ENCODE results near the gene SPTAN1.

SPTAN1 gene

GRCh38 chr9:128551657-128552152 lies 682 bp upstream of the SPTAN1 start:
- H3K4me3 ChIP-seq, result peak overlapping the region; percentile 98
- H3K27ac ChIP-seq, result peak overlapping the region; percentile 67
- H3K9ac ChIP-seq, result peak overlapping the region; percentile 75
- no peaks in the 10 kb centered on the region for H3K9me3 ChIP-seq
- H3K4me1 ChIP-seq, result peaks cover 53% of the 10 kb centered on the region
- H3K27me3 ChIP-seq, result no peaks in the 10 kb centered on the region
- H3K4me2 ChIP-seq, result peak overlapping the region; percentile 90
- no peak for TF ChIP-seq Cebpa-rat (IDR thresholded peaks at IDR 0.05)
- no peaks in the 10 kb centered on the region for H3K36me3 ChIP-seq
- peaks cover 41% of the 10 kb centered on the region for H4K20me1 ChIP-seq

- H3K27me3 ChIP-seq, result no peaks in the 10 kb centered on the region
- H3K36me3 ChIP-seq, result no peaks in the 10 kb centered on the region
- no peak for TF ChIP-seq Cebpa-rat (IDR thresholded peaks at IDR 0.05)
- H3K4me3 ChIP-seq, result peak overlapping the region; percentile 98
- peak overlapping the region; percentile 90 for H3K27ac ChIP-seq
- peaks cover 53% of the 10 kb centered on the region for H4K20me1 ChIP-seq
- H3K9ac ChIP-seq, result peak overlapping the region; percentile 94
- H3K4me1 ChIP-seq, result peaks cover 65% of the 10 kb centered on the region
- H3K4me2 ChIP-seq, result peak overlapping the region; percentile 91
- no peaks in the 10 kb centered on the region for H3K9me3 ChIP-seq
Measured at GRCh38 chr9:128552744-128553440, 505 bp downstream of the SPTAN1 start.

- peak overlapping the region; percentile 94 for H3K9ac ChIP-seq
- H3K4me3 ChIP-seq, result peak overlapping the region; percentile 98
- peak overlapping the region; percentile 90; the same call in 1 of the 2 replicates for H3K27ac ChIP-seq
- peak overlapping the region; percentile 91 for H3K4me2 ChIP-seq
- H3K36me3 ChIP-seq, result no peaks in the 10 kb centered on the region
- H3K4me1 ChIP-seq, result peaks cover 73% of the 10 kb centered on the region
- TF ChIP-seq Cebpa-rat (IDR thresholded peaks at IDR 0.05), result no peak
- peaks cover 61% of the 10 kb centered on the region for H4K20me1 ChIP-seq
- no peaks in the 10 kb centered on the region for H3K27me3 ChIP-seq
- H3K9me3 ChIP-seq, result no peaks in the 10 kb centered on the region
Measured at GRCh38 chr9:128553728-128554127, 1.3 kb downstream of the SPTAN1 start.

- Histone ChIP-seq H3K27me3 (no peaks in the 10 kb centered on the region), H3K27ac (no peak overlapping the region), H3K4me2 (peak overlapping the region; percentile 91), H3K4me3 (peak overlapping the region; percentile 98), H3K9ac (peak overlapping the region; percentile 94), H3K4me1 (peaks cover 79% of the 10 kb centered on the region), H3K36me3 (no peaks in the 10 kb centered on the region), H4K20me1 (peaks cover 67% of the 10 kb centered on the region), H3K9me3 (no peaks in the 10 kb centered on the region)
- no peak for TF ChIP-seq Cebpa-rat (IDR thresholded peaks at IDR 0.05)
Measured at GRCh38 chr9:128554155-128554862, 1.9 kb downstream of the SPTAN1 start.

GRCh38 chr9:128555180-128555721 lies 2.9 kb downstream of the SPTAN1 start:
- no peak overlapping the region for H3K4me3 ChIP-seq
- H3K36me3 ChIP-seq, result no peaks in the 10 kb centered on the region
- TF ChIP-seq Cebpa-rat (IDR thresholded peaks at IDR 0.05), result no peak
- H3K4me1 ChIP-seq, result peaks cover 87% of the 10 kb centered on the region
- H3K27ac ChIP-seq, result no peak overlapping the region
- no peaks in the 10 kb centered on the region for H3K9me3 ChIP-seq
- H3K9ac ChIP-seq, result no peak overlapping the region
- H4K20me1 ChIP-seq, result peaks cover 76% of the 10 kb centered on the region
- H3K27me3 ChIP-seq, result no peaks in the 10 kb centered on the region
- peak overlapping the region; percentile 91 for H3K4me2 ChIP-seq

GRCh38 chr9:128556276-128556675 lies 3.9 kb downstream of the SPTAN1 start:
- Histone ChIP-seq H3K27me3 (no peaks in the 10 kb centered on the region), H3K36me3 (no peaks in the 10 kb centered on the region), H3K9me3 (no peaks in the 10 kb centered on the region), H3K4me2 (peak overlapping the region; percentile 91; the same call in 1 of the 2 replicates), H3K4me3 (no peak overlapping the region), H4K20me1 (peaks cover 86% of the 10 kb centered on the region), H3K9ac (no peak overlapping the region), H3K27ac (no peak overlapping the region), H3K4me1 (peaks cover 82% of the 10 kb centered on the region)
- TF ChIP-seq Cebpa-rat (IDR thresholded peaks at IDR 0.05), result no peak

- Histone ChIP-seq H3K9me3 (no peaks in the 10 kb centered on the region), H3K27ac (no peak overlapping the region), H3K4me2 (peak overlapping the region; percentile 91), H3K9ac (no peak overlapping the region), H3K4me3 (no peak overlapping the region), H3K27me3 (no peaks in the 10 kb centered on the region), H4K20me1 (peaks cover 94% of the 10 kb centered on the region), H3K4me1 (peaks cover 77% of the 10 kb centered on the region), H3K36me3 (peaks cover 4% of the 10 kb centered on the region)
- no peak for TF ChIP-seq Cebpa-rat (IDR thresholded peaks at IDR 0.05)
Measured at GRCh38 chr9:128556926-128557634, 4.7 kb downstream of the SPTAN1 start.

- peaks cover 97% of the 10 kb centered on the region for H4K20me1 ChIP-seq
- H3K4me1 ChIP-seq, result peaks cover 72% of the 10 kb centered on the region
- no peak for TF ChIP-seq Cebpa-rat (IDR thresholded peaks at IDR 0.05)
- peak overlapping the region; percentile 42 for H3K4me3 ChIP-seq
- no peaks in the 10 kb centered on the region for H3K27me3 ChIP-seq
- peak overlapping the region; percentile 91 for H3K4me2 ChIP-seq
- peak overlapping the region; percentile 58; the same call in 1 of the 2 replicates for H3K9ac ChIP-seq
- H3K36me3 ChIP-seq, result peaks cover 15% of the 10 kb centered on the region
- peak overlapping the region; percentile 33; the same call in 1 of the 2 replicates for H3K27ac ChIP-seq
- no peaks in the 10 kb centered on the region for H3K9me3 ChIP-seq
Measured at GRCh38 chr9:128558431-128559310, 6.3 kb downstream of the SPTAN1 start.
